ENCODE measurements around the gene TMEM108.

Gene TMEM108

GRCh38 chr3:133387341-133387740 is 349.1 kb downstream of the TMEM108 start:
- Histone ChIP-seq H3K4me3 (replicated peaks; ENCODE audit: low read depth, low read length) (no peak overlapping the region), H3K27me3 (replicated peaks; ENCODE audit: control insufficient read depth, insufficient read depth, low read length) (no peaks in the 10 kb centered on the region; the same call in 1 of the 2 replicates), H3K36me3 (ENCODE audit: control insufficient read depth, insufficient read depth, low read length) (no peaks in the 10 kb centered on the region)
- TF ChIP-seq CTCF (IDR thresholded peaks at IDR 0.05; ENCODE audit: insufficient read depth, low read length, poor library complexity, severe bottlenecking) = no peak
- no peak for DNase-seq (ENCODE audit: extremely low read depth, insufficient read length)

GRCh38 chr3:133388696-133389395 is 350.7 kb downstream of the TMEM108 start:
- no peak for TF ChIP-seq CTCF (IDR thresholded peaks at IDR 0.05; ENCODE audit: insufficient read depth, low read length, poor library complexity, severe bottlenecking)
- no peak for DNase-seq (ENCODE audit: extremely low read depth, insufficient read length)
- Histone ChIP-seq H3K36me3 (ENCODE audit: control insufficient read depth, insufficient read depth, low read length) (no peaks in the 10 kb centered on the region), H3K4me3 (replicated peaks; ENCODE audit: low read depth, low read length) (no peak overlapping the region), H3K27me3 (replicated peaks; ENCODE audit: control insufficient read depth, insufficient read depth, low read length) (no peaks in the 10 kb centered on the region)

GRCh38 chr3:133390715-133391114 is 352.5 kb downstream of the TMEM108 start:
- no peak for TF ChIP-seq CTCF (IDR thresholded peaks at IDR 0.05; ENCODE audit: insufficient read depth, low read length, poor library complexity, severe bottlenecking)
- no peak overlapping the region for H3K4me3 ChIP-seq (replicated peaks; ENCODE audit: low read depth, low read length)
- H3K36me3 ChIP-seq (ENCODE audit: control insufficient read depth, insufficient read depth, low read length) = no peaks in the 10 kb centered on the region
- H3K27me3 ChIP-seq (replicated peaks; ENCODE audit: control insufficient read depth, insufficient read depth, low read length) = no peaks in the 10 kb centered on the region
- no peak for DNase-seq (ENCODE audit: extremely low read depth, insufficient read length)

GRCh38 chr3:133393204-133393603 is 355.0 kb downstream of the TMEM108 start:
- TF ChIP-seq CTCF (IDR thresholded peaks at IDR 0.05; ENCODE audit: insufficient read depth, low read length, poor library complexity, severe bottlenecking) = no peak
- no peaks in the 10 kb centered on the region for H3K36me3 ChIP-seq (ENCODE audit: control insufficient read depth, insufficient read depth, low read length)
- H3K27me3 ChIP-seq (replicated peaks; ENCODE audit: control insufficient read depth, insufficient read depth, low read length) = no peaks in the 10 kb centered on the region
- no peak overlapping the region for H3K4me3 ChIP-seq (replicated peaks; ENCODE audit: low read depth, low read length)
- DNase-seq (ENCODE audit: extremely low read depth, insufficient read length) = no peak

- TF ChIP-seq CTCF (IDR thresholded peaks at IDR 0.05; ENCODE audit: insufficient read depth, low read length, poor library complexity, severe bottlenecking) = no peak
- Histone ChIP-seq H3K27me3 (replicated peaks; ENCODE audit: control insufficient read depth, insufficient read depth, low read length) (no peaks in the 10 kb centered on the region), H3K4me3 (replicated peaks; ENCODE audit: low read depth, low read length) (no peak overlapping the region), H3K36me3 (ENCODE audit: control insufficient read depth, insufficient read depth, low read length) (no peaks in the 10 kb centered on the region)
- DNase-seq (ENCODE audit: extremely low read depth, insufficient read length) = no peak
Observed at GRCh38 chr3:133393691-133394474, 355.7 kb downstream of the TMEM108 start.

All from GM06990 (cell line).